A204.1 (cell line): ENCODE results near the gene METTL8.
"Not testable (repeated sequence)": the region's sequence is repeated elsewhere in the genome, so short reads cannot be mapped to it uniquely, and the experiment has no call there.

Experiments used
- FAIRE-seq: peaks from 2 replicates; lab custom pipeline; 2012; peaks lifted over from hg19 to GRCh38; lab: Jason Lieb, UNC

The METTL8 gene

GRCh38 chr2:171401947-171402346 is 31.8 kb downstream of the METTL8 start:
- FAIRE-seq = no peak

GRCh38 chr2:171400395-171400794 is 33.4 kb downstream of the METTL8 start:
- no peak for FAIRE-seq

- no peak for FAIRE-seq
Measured at GRCh38 chr2:171399292-171399691, 34.5 kb downstream of the METTL8 start.

GRCh38 chr2:171394164-171394740 is 39.5 kb downstream of the METTL8 start:
- no peak for FAIRE-seq

- no peak for FAIRE-seq
Measured at GRCh38 chr2:171393487-171393886, 40.3 kb downstream of the METTL8 start.

- FAIRE-seq = no peak
Measured at GRCh38 chr2:171391532-171391931, 42.3 kb downstream of the METTL8 start.

GRCh38 chr2:171390941-171391516 is 42.8 kb downstream of the METTL8 start:
- no peak for FAIRE-seq

- FAIRE-seq = no peak
Measured at GRCh38 chr2:171389780-171390179, 44.0 kb downstream of the METTL8 start.

GRCh38 chr2:171389325-171389724 is 44.5 kb downstream of the METTL8 start:
- no peak for FAIRE-seq

GRCh38 chr2:171387052-171387451 is 46.7 kb downstream of the METTL8 start:
- FAIRE-seq = no peak

GRCh38 chr2:171386627-171387026 is 47.2 kb downstream of the METTL8 start:
- no peak for FAIRE-seq

- no peak for FAIRE-seq
Measured at GRCh38 chr2:171383134-171383533, 50.7 kb downstream of the METTL8 start.

- not testable (repeated sequence) for FAIRE-seq
Measured at GRCh38 chr2:171382175-171382574, 51.6 kb downstream of the METTL8 start.

- not testable (repeated sequence) for FAIRE-seq
Measured at GRCh38 chr2:171377852-171378251, 55.9 kb downstream of the METTL8 start.

GRCh38 chr2:171367692-171368091 is 66.1 kb downstream of the METTL8 start:
- FAIRE-seq = no peak

- no peak for FAIRE-seq
Measured at GRCh38 chr2:171365778-171366177, 68.0 kb downstream of the METTL8 start.

- no peak for FAIRE-seq
Measured at GRCh38 chr2:171365232-171365631, 68.6 kb downstream of the METTL8 start.

- FAIRE-seq = no peak
Measured at GRCh38 chr2:171362396-171362795, 71.4 kb downstream of the METTL8 start.

- FAIRE-seq = no peak
Measured at GRCh38 chr2:171360905-171361304, 72.9 kb downstream of the METTL8 start.

GRCh38 chr2:171353746-171354145 is 80.0 kb downstream of the METTL8 start:
- not testable (repeated sequence) for FAIRE-seq

GRCh38 chr2:171348056-171348455 is 85.7 kb downstream of the METTL8 start:
- FAIRE-seq = no peak

- no peak for FAIRE-seq
Measured at GRCh38 chr2:171347591-171348032, 86.2 kb downstream of the METTL8 start.

- FAIRE-seq = no peak
Measured at GRCh38 chr2:171346723-171347557, 86.8 kb downstream of the METTL8 start.
